Measurements from ENCODE around the gene OOSP4B. TPM values are rescaled to one million over a fixed set of nuclear protein-coding genes. Genes with fewer than 3 reads are reported as not detected.
"Not testable (repeated sequence)": the region's sequence is repeated elsewhere in the genome, so short reads cannot be mapped to it uniquely, and the experiment has no call there.

Gene OOSP4B
- total RNA-seq, 1 donor from 2014 or later, result not detected

DNA sequence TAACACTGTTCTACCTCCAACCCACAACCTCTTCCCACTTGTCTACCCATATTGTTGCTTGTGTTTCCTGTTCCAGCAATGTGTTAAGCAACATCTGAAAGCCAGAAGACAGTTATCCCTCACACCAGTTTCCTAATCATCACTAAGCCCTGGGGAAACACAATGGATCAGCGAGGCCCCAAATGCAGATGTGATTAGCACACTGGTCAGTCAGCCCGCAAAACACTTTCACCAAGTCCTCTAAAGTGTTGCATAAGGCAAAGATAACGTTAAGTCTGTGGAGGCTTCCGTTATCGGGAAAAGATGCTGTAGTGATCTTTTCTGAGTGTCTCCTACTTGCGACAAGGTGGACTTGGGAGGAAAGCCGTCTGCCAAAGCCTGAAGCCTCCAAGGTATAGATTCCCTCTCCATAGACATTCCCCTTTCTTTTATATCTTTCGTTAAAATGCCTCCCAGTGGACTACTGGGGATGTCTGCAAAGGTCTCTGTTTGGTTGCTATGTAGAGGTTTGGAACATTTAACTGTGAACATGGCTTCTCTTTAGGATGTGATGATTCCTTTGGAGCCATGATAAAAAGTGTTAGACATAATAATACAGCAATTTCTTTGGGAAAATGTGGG is 39.5 kb downstream of the OOSP4B start, which contains the start of gene MS4A3:
TSS of gene MS4A3 (plus strand) at position 317 of the 621 bp plus-strand sequence. CDS start 4,496 bp downstream, outside the sequence.
- ATAC-seq (ENCODE audit: poor library complexity) (no peak), DNase-seq (no peak)
- intact Hi-C loops (cut with DNase I), result no loop called here

GRCh38 chr11:60059052-60059451 is 42.1 kb downstream of the OOSP4B start:
- intact Hi-C loops (cut with DNase I), result no loop called here
- DNase-seq, result no peak
- ATAC-seq (ENCODE audit: poor library complexity), result no peak

DNA sequence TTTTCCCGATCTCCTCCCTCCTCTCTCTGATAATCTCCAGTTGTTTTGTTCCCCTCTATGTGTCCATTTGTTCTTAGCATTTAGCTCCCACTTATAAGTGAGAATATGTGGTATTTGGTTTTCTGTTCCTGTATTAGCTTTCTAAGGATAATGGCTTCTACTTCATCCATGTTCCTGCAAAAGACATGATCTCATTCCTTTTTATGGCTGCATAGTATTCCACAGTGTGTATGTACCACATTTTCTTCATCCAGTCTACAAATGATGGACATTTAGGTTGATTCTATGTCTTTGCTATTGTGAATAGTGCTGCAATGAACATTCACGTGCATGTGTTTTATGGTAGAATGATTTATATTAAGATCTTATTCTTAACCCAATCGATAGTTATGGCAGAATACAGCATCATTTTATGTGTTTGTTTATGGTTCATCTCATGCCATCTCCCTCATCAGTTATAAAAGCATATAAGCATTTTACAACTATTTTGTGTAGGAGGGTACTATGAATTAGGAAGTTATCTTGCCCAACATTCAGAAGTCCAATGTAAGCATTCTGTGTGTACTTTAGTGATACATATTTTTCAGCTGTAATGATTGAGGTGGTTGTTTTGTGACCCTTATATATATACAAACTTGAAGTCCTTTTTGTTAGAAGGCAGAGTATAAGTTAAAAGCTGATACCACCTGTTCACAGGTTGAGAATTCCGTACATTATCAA is 42.7 kb downstream of the OOSP4B start:
- intact Hi-C loops (cut with DNase I), result no loop called here
- ATAC-seq (ENCODE audit: poor library complexity), result no peak
- no peak for DNase-seq

- intact Hi-C loops (cut with DNase I), result no loop called here
- no peak for DNase-seq
- no peak for ATAC-seq (ENCODE audit: poor library complexity)
Measured at GRCh38 chr11:60064111-60064510, 47.1 kb downstream of the OOSP4B start.

DNA sequence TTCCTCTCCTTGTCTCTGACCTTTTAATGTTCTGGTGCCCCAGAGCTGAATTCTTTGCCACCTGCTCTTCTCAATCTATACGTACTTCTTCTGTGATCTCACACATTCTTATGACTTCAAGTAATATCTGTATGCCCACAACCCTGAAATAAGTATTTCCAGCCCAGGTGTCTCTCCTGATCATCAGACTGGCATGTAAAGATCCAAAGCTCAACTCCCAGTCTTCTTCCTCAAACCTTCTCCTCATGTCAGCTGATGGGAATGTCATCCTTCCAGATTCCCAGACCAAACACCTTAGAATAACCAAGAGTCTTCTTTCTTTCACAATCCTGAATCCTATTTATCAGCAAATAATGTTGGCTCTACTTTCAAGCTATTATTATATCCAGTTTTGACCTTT is 48.8 kb downstream of the OOSP4B start:
- DNase-seq (no peak), ATAC-seq (ENCODE audit: poor library complexity) (no peak)
- intact Hi-C loops (cut with DNase I), result no loop called here

- DNase-seq (no peak), ATAC-seq (ENCODE audit: poor library complexity) (no peak)
- intact Hi-C loops (cut with DNase I), result no loop called here
Measured at GRCh38 chr11:60069450-60069849, 52.5 kb downstream of the OOSP4B start.

DNA sequence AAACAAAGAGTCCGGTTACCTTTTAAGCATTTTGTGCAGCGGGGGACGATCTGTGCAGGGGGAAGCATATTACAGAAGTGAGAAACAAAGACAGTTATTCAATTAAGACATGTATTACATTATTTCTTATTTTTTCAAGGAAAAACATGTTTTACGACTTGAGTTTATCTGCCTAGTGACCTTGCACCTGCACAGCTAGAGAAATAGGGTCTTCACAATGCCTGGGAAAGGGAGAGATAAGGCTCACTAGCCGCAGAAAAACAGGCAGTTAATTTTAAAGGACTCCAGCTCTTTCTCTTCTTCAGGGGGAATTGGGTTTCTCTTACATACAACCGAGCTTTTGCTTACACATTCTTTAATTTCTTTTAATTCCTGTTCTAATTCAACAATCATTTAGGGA is 54.7 kb downstream of the OOSP4B start:
- ATAC-seq (ENCODE audit: poor library complexity); intact Hi-C loops (cut with DNase I); DNase-seq: not testable (repeated sequence)

DNA sequence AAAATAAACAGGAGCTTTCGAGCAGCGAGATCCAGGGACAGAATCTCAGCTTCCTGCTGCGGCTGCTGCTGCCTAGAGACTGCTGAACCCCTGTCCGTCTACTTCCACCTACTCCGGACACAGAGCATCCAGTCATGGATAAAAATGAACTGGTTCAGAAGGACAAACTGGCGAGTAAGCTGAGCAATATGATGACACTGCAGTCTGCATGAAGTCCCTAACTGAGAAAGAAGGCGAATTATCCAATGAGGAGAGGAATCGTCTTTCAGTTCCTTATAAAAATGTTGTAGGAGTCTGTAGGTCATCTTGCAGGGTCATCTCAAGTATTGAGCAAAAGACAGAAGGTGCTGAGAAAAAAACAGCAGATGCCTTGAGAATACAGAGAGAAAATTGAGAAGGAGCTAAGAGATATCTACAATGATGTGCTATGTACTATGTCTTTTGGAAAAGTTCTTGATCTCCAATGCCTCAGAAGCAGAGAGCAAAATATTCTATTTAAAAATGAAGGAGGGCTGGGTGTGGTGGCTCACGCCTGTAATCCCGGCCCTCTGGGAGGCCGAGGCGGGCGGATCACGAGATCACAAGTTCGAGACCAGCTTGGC is 60.3 kb downstream of the OOSP4B start:
- no peak for ATAC-seq (ENCODE audit: poor library complexity)
- intact Hi-C loops (cut with DNase I), result no loop called here

DNA sequence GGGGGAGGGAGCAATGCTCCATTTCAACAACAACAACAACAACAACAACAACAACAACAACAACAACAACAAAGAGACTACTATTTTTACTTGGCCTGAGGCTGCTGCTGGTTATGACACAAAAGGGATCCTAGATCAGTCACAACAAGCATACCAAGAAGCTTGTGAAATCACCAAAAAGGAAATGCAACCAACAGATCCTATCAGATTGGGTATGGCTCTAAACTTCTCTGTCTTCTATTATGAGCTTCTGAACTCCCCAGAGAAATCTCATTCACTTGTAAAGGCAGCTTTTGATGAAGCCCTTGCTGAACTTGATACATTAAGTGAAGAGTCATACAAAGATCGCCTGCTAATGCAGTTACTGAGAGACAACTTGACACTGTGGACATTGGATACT is 61.0 kb downstream of the OOSP4B start:
- ATAC-seq (ENCODE audit: poor library complexity) (no peak), DNase-seq (no peak)
- intact Hi-C loops (cut with DNase I), result no loop called here

More for the DNA sequence above, 60.3 kb downstream of the OOSP4B start:
- no peak for DNase-seq

GRCh38 chr11:60078745-60079144 is 61.8 kb downstream of the OOSP4B start:
- intact Hi-C loops (cut with DNase I), result no loop called here
- DNase-seq, result no peak
- ATAC-seq (ENCODE audit: poor library complexity), result no peak

DNA sequence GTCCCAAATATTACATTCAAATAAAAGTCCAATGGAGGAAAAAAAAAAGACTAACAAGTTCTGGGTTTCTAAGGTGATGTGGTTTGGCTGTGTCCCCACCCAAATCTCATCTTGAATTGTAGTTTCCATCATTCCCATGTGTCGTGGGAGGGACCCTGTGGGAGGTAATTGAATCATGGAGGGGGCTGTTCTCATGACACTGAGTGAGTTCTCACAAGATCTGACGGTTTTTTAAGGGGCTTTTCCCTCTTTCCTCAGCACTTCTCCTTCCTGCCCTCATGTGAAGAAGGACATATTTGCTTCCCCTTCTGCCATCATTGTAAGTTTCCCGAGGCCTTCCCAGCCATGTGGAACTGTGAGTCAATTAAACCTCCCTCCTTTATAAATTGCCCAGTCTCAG is 63.6 kb downstream of the OOSP4B start:
- intact Hi-C loops (cut with DNase I), result no loop called here

More for the DNA sequence above, 63.6 kb downstream of the OOSP4B start:
- ATAC-seq (ENCODE audit: poor library complexity) (no peak), DNase-seq (no peak)

Other genes with a start within 250 kb of the OOSP4B start
- gene MRPL16, start 206.4 kb upstream of the OOSP4B start, total RNA-seq, result 95.3 TPM
- not detected for gene CBLIF, start 171.7 kb upstream of the OOSP4B start, total RNA-seq
- gene TCN1, start 150.7 kb upstream of the OOSP4B start, total RNA-seq, result not detected
- not detected for gene OOSP3, start 138.4 kb upstream of the OOSP4B start, total RNA-seq
- not detected for gene OOSP1, start 78.7 kb upstream of the OOSP4B start, total RNA-seq
- gene OOSP4A, start 53.1 kb upstream of the OOSP4B start, total RNA-seq, result not detected
- not detected for gene OOSP2, start 23.2 kb downstream of the OOSP4B start, total RNA-seq
- not detected for gene MS4A3, start 39.5 kb downstream of the OOSP4B start, total RNA-seq
- gene MS4A2, start 71.5 kb downstream of the OOSP4B start, total RNA-seq, result 1.0 TPM
- 49.6 TPM for gene MS4A6A, start 165.9 kb downstream of the OOSP4B start, total RNA-seq
- gene MS4A4E, start 226.0 kb downstream of the OOSP4B start, total RNA-seq, result 1.1 TPM